Stimulated activated CD4-positive, alpha-beta T cell treated with anti-CD3 and anti-CD28 coated beads, Interleukin-4, amount 100 ng/mL, for 4 hours (primary cell): ENCODE results near the gene PLEKHA8.

Source experiments
- DNase-seq, 2 experiments: peaks; one replicate each; pipeline ENCODE4 v3.0.0-alpha.2; 2020

PLEKHA8 gene

GRCh38 chr7:30172451-30172850, 144.2 kb downstream of the PLEKHA8 start:
- no peak for DNase-seq

- no peak for DNase-seq
Observed at GRCh38 chr7:30173058-30173897, 145.1 kb downstream of the PLEKHA8 start.

GRCh38 chr7:30175180-30175579, 147.0 kb downstream of the PLEKHA8 start:
- no peak for DNase-seq

GRCh38 chr7:30175636-30176147, 147.5 kb downstream of the PLEKHA8 start:
- no peak for DNase-seq

GRCh38 chr7:30176463-30177109, 148.4 kb downstream of the PLEKHA8 start:
- no peak for DNase-seq

- no peak for DNase-seq
Observed at GRCh38 chr7:30177186-30177585, 149.0 kb downstream of the PLEKHA8 start.

- no peak for DNase-seq
Observed at GRCh38 chr7:30177965-30178364, 149.8 kb downstream of the PLEKHA8 start.

- DNase-seq: no peak
Observed at GRCh38 chr7:30178748-30179436, 150.7 kb downstream of the PLEKHA8 start.
